Lung (tissue), 12 donors: Measurements from ENCODE around the gene BARX2. TPM values are rescaled to one million over a fixed set of nuclear protein-coding genes. Genes with fewer than 3 reads are reported as not detected.

Experiments used
- ATAC-seq: fragments of 200-7000 bp; cut with Tn5 transposase; one replicate; pipeline ENCODE4 v1.9.1; 2020; ENCODE audit warnings: moderate number of reproducible peaks; ENCODE audit not compliant: insufficient read depth, low FRiP score
- DNase-seq, 3 donors: peaks; one replicate each; pipeline ENCODE4 v3.0.0-alpha.2; 2013 to 2017
- H3K27ac ChIP-seq, 2 donors: one replicate each; pipeline ENCODE4 v1.5.1; 2013; ENCODE audit warnings: mild to moderate bottlenecking in 2 of 2, moderate library complexity in 2 of 2, control low read depth in 1 of 2, inconsistent platforms in 1 of 2, low read depth in 1 of 2, low read length in 1 of 2
- H3K27me3 ChIP-seq, 3 donors: one replicate each; pipeline ENCODE4 v1.5.1; 2013; ENCODE audit warnings: low read length in 2 of 3; ENCODE audit not compliant: control insufficient read depth in 3 of 3, insufficient read depth in 3 of 3
- H3K36me3 ChIP-seq, 4 donors: one replicate each; pipeline ENCODE4 v1.5.1; 2013; ENCODE audit warnings: low read length in 4 of 4, mild to moderate bottlenecking in 1 of 4, moderate library complexity in 1 of 4; ENCODE audit not compliant: control insufficient read depth in 4 of 4, insufficient read depth in 4 of 4
- H3K4me1 ChIP-seq, 5 donors: one replicate each; pipeline ENCODE4 v1.5.1; 2013; ENCODE audit warnings: low read length in 5 of 5, mild to moderate bottlenecking in 2 of 5, moderate library complexity in 1 of 5; ENCODE audit not compliant: control insufficient read depth in 5 of 5, insufficient read depth in 5 of 5
- H3K4me3 ChIP-seq: one replicate; pipeline ENCODE4 v1.5.1; 2013; ENCODE audit warnings: mild to moderate bottlenecking, control low read depth, moderate library complexity
- H3K9ac ChIP-seq, 2 donors: one replicate each; pipeline ENCODE4 v1.5.1; 2013; ENCODE audit warnings: low read length in 2 of 2, control low read depth in 1 of 2; ENCODE audit not compliant: insufficient read depth in 1 of 2
- H3K9me3 ChIP-seq, 4 donors: one replicate each; pipeline ENCODE4 v1.5.1; 2013; ENCODE audit warnings: low read length in 3 of 4, mild to moderate bottlenecking in 1 of 4, moderate library complexity in 1 of 4; ENCODE audit not compliant: control insufficient read depth in 4 of 4, insufficient read depth in 3 of 4
- WGBS, 2 donors: extraction: QIAGEN DNeasy Blood & Tissue Kit; methylation state at CpG; one replicate each; pipeline ENCODE4 v1.1.7; 2013; 5-methylcytosine and 5-hydroxymethylcytosine counted together
- polyA plus RNA-seq, 2 donors: library from polyadenylated mRNA; stranded (reverse); fragments of 200-250 nt; gene quantifications; one replicate each; pipeline ENCODE4 v1.2.1, GENCODE V29; 2013
- total RNA-seq, 2 donors: library from RNA; depleted of rRNA in 1 of 2; stranded (reverse); fragments of >200 nt in 1 of 2; gene quantifications; one replicate each; pipeline ENCODE4 v1.2.1, GENCODE V29; 2014 to 2021
- TF ChIP-seq, protein P1 (sequence below): IDR thresholded peaks from 2 replicates; pipeline ENCODE4 v1.5.1; 2012; ENCODE audit warnings: mild to moderate bottlenecking; ENCODE audit errors: control extremely low read depth, extremely low read depth
- donor health status: control.
- donor health status: control.
- donor health status: Bipolar disorder and iron deficiency.
- donor health status: healthy.
- donor health status: DM: yes; HTN: yes; CAD: no.

Gene BARX2
- total and polyA plus RNA-seq, 4 donors, result 0.39 to 1.1 (median 0.75) TPM

- TF ChIP-seq, protein P1, sequence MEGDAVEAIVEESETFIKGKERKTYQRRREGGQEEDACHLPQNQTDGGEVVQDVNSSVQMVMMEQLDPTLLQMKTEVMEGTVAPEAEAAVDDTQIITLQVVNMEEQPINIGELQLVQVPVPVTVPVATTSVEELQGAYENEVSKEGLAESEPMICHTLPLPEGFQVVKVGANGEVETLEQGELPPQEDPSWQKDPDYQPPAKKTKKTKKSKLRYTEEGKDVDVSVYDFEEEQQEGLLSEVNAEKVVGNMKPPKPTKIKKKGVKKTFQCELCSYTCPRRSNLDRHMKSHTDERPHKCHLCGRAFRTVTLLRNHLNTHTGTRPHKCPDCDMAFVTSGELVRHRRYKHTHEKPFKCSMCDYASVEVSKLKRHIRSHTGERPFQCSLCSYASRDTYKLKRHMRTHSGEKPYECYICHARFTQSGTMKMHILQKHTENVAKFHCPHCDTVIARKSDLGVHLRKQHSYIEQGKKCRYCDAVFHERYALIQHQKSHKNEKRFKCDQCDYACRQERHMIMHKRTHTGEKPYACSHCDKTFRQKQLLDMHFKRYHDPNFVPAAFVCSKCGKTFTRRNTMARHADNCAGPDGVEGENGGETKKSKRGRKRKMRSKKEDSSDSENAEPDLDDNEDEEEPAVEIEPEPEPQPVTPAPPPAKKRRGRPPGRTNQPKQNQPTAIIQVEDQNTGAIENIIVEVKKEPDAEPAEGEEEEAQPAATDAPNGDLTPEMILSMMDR, result no peak
- Histone ChIP-seq H3K9ac (no peak overlapping the region), H3K27ac (no peak overlapping the region), H3K4me3 (no peak overlapping the region), H3K27me3 (no peaks in the 10 kb centered on the region), H3K9me3 (peaks cover 0 to 4% (median 0%) of the 10 kb centered on the region in 4 donors), H3K36me3 (no peaks in the 10 kb centered on the region), H3K4me1 (peaks cover 0 to 10% (median 5%) of the 10 kb centered on the region in 5 donors)
- WGBS, 2 donors, result 69 to 85% methylated on average over 17 of the region's 17 CpGs
- peak in 1 of 3 donors; percentile 28 for DNase-seq
- ATAC-seq, result no peak
Measured at GRCh38 chr11:129455756-129456655, 80.4 kb downstream of the BARX2 start.

DNA sequence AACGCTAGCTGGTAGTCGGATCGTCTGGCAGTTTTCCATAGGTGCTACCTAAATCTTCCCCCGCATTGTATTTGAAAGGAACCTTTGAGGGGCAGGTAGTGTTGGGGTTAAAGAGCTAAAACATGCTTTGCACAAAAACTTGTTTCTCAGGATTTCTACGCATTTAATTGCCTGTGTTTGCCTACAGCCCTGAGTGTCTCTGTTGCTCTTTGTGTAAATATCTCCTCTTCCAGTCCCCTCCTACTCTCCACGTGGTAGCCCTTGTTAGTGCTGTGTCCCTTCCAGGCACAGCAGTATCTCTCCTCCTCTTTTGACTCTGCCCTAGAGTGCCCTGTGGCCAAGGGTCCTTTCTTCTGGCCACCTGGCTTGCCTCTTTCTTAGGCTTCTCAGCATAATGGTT lies 81.7 kb downstream of the BARX2 start:
- no peaks in the 10 kb centered on the region for H3K36me3 ChIP-seq
- WGBS, 2 donors, result 52 to 84% methylated on average over 6 of the region's 6 CpGs
- peaks cover 0 to 10% (median 5%) of the 10 kb centered on the region in 5 donors for H3K4me1 ChIP-seq
- H3K4me3 ChIP-seq, result no peak overlapping the region
- ATAC-seq (no peak), DNase-seq (peak; percentile 39 to 80 (median 61))
- no peak overlapping the region for H3K27ac ChIP-seq
- H3K9me3 ChIP-seq, result peaks cover 0 to 4% (median 0%) of the 10 kb centered on the region in 4 donors
- H3K27me3 ChIP-seq, result no peaks in the 10 kb centered on the region
- no peak overlapping the region for H3K9ac ChIP-seq
- TF ChIP-seq, protein P1, result no peak

DNA sequence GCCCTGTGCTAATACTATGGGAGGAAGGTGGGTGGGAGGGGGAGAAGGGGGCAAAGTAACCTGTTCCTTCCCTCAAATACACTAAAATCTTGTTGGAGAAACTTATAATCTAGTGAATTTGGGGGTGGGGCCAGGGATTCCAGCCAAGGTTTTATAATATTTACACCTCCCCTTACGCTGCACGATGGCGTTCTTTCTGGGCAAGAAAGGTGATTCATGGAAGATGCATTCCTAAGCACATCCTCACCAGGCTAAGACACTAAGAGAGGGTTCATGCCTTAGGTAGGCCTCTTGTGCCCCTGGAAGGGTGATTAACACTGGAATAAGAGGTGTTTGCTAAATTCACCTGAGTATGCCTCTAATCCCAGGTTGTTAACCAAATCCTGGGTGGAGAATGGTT lies 82.6 kb downstream of the BARX2 start:
- no peak overlapping the region for H3K4me3 ChIP-seq
- peaks cover 0 to 4% (median 0%) of the 10 kb centered on the region in 4 donors for H3K9me3 ChIP-seq
- ATAC-seq (no peak), DNase-seq (no peak)
- H3K36me3 ChIP-seq, result no peaks in the 10 kb centered on the region
- no peaks in the 10 kb centered on the region for H3K27me3 ChIP-seq
- H3K4me1 ChIP-seq, result peaks cover 0 to 10% (median 5%) of the 10 kb centered on the region in 5 donors
- no peak overlapping the region for H3K9ac ChIP-seq
- TF ChIP-seq, protein P1, result no peak
- 75 to 86% methylated on average over 3 of the region's 3 CpGs for WGBS, 2 donors
- no peak overlapping the region for H3K27ac ChIP-seq
